Keratinocyte (primary cell): Measurements from ENCODE around the gene VPS8. TPM values are rescaled to one million over a fixed set of nuclear protein-coding genes. Genes with fewer than 3 reads are reported as not detected.

Source experiments
- DNase-seq: peaks from one replicate; pipeline ENCODE4 v3.0.0-alpha.2; 2011; ENCODE audit warnings: low read depth, missing footprints, low spot score
- FAIRE-seq: peaks from 2 replicates; lab custom pipeline; 2011; peaks lifted over from hg19 to GRCh38; lab: Jason Lieb, UNC
- H2AFZ ChIP-seq: 2 replicates; pipeline ENCODE4 v1.6.0; 2012; ENCODE audit warnings: low read length, control low read depth, inconsistent platforms; ENCODE audit not compliant: control insufficient read depth
- H3K27ac ChIP-seq: 2 replicates; pipeline ENCODE4 v1.5.1; 2011; ENCODE audit warnings: low read length; ENCODE audit not compliant: control insufficient read depth, insufficient read depth
- H3K27me3 ChIP-seq: 3 replicates; pipeline ENCODE4 v1.6.0; 2011; ENCODE audit warnings: low read length; ENCODE audit not compliant: control insufficient read depth, insufficient read depth; ENCODE audit errors: extremely low read depth
- H3K36me3 ChIP-seq, 2 experiments: 2 replicates in 1 of 2; 3 replicates in 1 of 2; pipeline ENCODE4 v1.5.1; 2011; ENCODE audit warnings: low read length in 2 of 2, mild to moderate bottlenecking in 1 of 2; ENCODE audit not compliant: control insufficient read depth in 2 of 2, insufficient read depth in 2 of 2; ENCODE audit errors: extremely low read depth in 1 of 2
- H3K4me1 ChIP-seq: 3 replicates; pipeline ENCODE4 v1.5.1; 2011; ENCODE audit warnings: low read length; ENCODE audit not compliant: control insufficient read depth, insufficient read depth; ENCODE audit errors: extremely low read depth
- H3K4me2 ChIP-seq: 3 replicates; pipeline ENCODE4 v1.6.0; 2011; ENCODE audit warnings: low read depth, low read length; ENCODE audit not compliant: control insufficient read depth, insufficient read depth; ENCODE audit errors: extremely low read depth
- H3K4me3 ChIP-seq, 3 experiments: fragments of 200-600 bp in 1 of 3; sonication (generic) in 1 of 3; 2 replicates in 2 of 3; 3 replicates in 1 of 3; pipeline ENCODE4 v1.5.1; 2011 to 2016; ENCODE audit warnings: low read length in 3 of 3, mild to moderate bottlenecking in 3 of 3, control low read depth in 2 of 3, inconsistent platforms in 1 of 3, low read depth in 1 of 3, mixed read lengths in 1 of 3, mixed run types in 1 of 3, moderate library complexity in 1 of 3; ENCODE audit not compliant: control insufficient read depth in 2 of 3, insufficient read depth in 2 of 3; ENCODE audit errors: extremely low read depth in 1 of 3
- H3K79me2 ChIP-seq: 2 replicates; pipeline ENCODE4 v1.6.0; 2012; ENCODE audit warnings: low read length; ENCODE audit not compliant: control insufficient read depth, insufficient read depth
- H3K9ac ChIP-seq: 3 replicates; pipeline ENCODE4 v1.6.0; 2011; ENCODE audit warnings: low read length; ENCODE audit not compliant: control insufficient read depth, insufficient read depth; ENCODE audit errors: extremely low read depth
- H3K9me1 ChIP-seq: 3 replicates; pipeline ENCODE4 v1.6.0; 2011; ENCODE audit warnings: low read length; ENCODE audit not compliant: control insufficient read depth, insufficient read depth; ENCODE audit errors: extremely low read depth
- H3K9me3 ChIP-seq: 2 replicates; pipeline ENCODE4 v1.5.1; 2012; ENCODE audit warnings: low read depth, low read length; ENCODE audit not compliant: control insufficient read depth
- H4K20me1 ChIP-seq: 3 replicates; pipeline ENCODE4 v1.6.0; 2011; ENCODE audit warnings: low read length; ENCODE audit not compliant: control insufficient read depth, insufficient read depth; ENCODE audit errors: extremely low read depth
- CTCF ChIP-seq, 3 experiments: IDR thresholded peaks in 1 of 3; conservative IDR thresholded peaks in 1 of 3; optimal IDR thresholded peaks in 1 of 3; 2 replicates in 2 of 3; 3 replicates in 1 of 3; pipeline versions ENCODE3 to v1.5.1; 2011; ENCODE audit warnings: low read length in 3 of 3, mild to moderate bottlenecking in 3 of 3, moderate library complexity in 2 of 3, control low read depth in 1 of 3, inconsistent platforms in 1 of 3; ENCODE audit not compliant: insufficient read depth in 2 of 3; ENCODE audit errors: extremely low read depth in 1 of 3
- EZH2 ChIP-seq: IDR thresholded peaks from one replicate; pipeline ENCODE4 v1.6.1; 2012; ENCODE audit warnings: inconsistent platforms, mild to moderate bottlenecking, low read length, moderate library complexity
- dilution Hi-C: fragments of 300-500 bp; cut with MboI; formaldehyde crosslinking; loops from one replicate; pipeline ENCODE4 v1.7.0; 2020; ENCODE audit warnings: low sequenced_read_pairs; ENCODE audit not compliant: extremely low pct_ligation_motif_present
- polyA minus RNA-seq, 3 experiments: library from RNA; depleted of rRNA, polyadenylated mRNA; stranded (reverse); fragments of >200 nt; gene quantifications; 1 replicate in 1 of 3; 2 replicates in 1 of 3; 3 replicates in 1 of 3; pipeline ENCODE4 v1.2.3, GENCODE V29; 2011
- polyA plus RNA-seq, 5 experiments: library from polyadenylated mRNA; depleted of rRNA in 3 of 5; stranded (reverse) in 3 of 5; stranded (forward) in 1 of 5; unstranded in 1 of 5; fragments of >200 nt; gene quantifications; 1 replicate in 1 of 5; 2 replicates in 3 of 5; 3 replicates in 1 of 5; pipeline versions ENCODE4 v1.2.1 to v1.2.3, GENCODE V29; 2011 to 2012; ENCODE audit warnings: missing spikeins in 2 of 5, low read depth in 1 of 5, low replicate concordance in 1 of 5

Gene VPS8
- polyA plus RNA-seq, result 14.9 to 28.4 TPM (median 27.3 TPM) in 3 replicates
- polyA plus RNA-seq (2011; ENCODE audit: low read depth), result 34.8 TPM
- 10.8 and 23.7 TPM in 2 replicates for polyA plus RNA-seq (2011; cell fraction: cytosol; rRNA removed)
- polyA plus RNA-seq (2011; cell fraction: nucleus; rRNA removed), result 48.3 and 62.8 TPM in 2 replicates
- 14.8 and 15.6 TPM in 2 replicates for polyA plus RNA-seq (2012; ENCODE audit: low replicate concordance)
- polyA minus RNA-seq, result 45.7 to 74.6 TPM (median 48.0 TPM) in 3 replicates
- 21.7 TPM for polyA minus RNA-seq (2011; cell fraction: cytosol; rRNA and poly(A)+ RNA removed)
- polyA minus RNA-seq (2011; cell fraction: nucleus; rRNA and poly(A)+ RNA removed), result 104 and 191 TPM in 2 replicates

- DNase-seq (peak; percentile 79), FAIRE-seq (peak; percentile 73)
- Histone ChIP-seq H3K27me3 (no peaks in the 10 kb centered on the region), H3K4me3 (peak within 1 kb of the TSS; percentile 88 to 98 (median 97)), H3K79me2 (peaks cover 26% of the 10 kb centered on the region), H3K9me3 (no peaks in the 10 kb centered on the region), H3K9ac (peak within 1 kb of the TSS; percentile 83), H3K36me3 (peaks cover 0 to under 1% of the 10 kb centered on the region in 2 experiments), H3K9me1 (no peaks in the 10 kb centered on the region), H3K4me2 (peak within 1 kb of the TSS; percentile 91), H3K27ac (peak within 1 kb of the TSS; percentile 77), H4K20me1 (no peaks in the 10 kb centered on the region), H2AFZ (peak within 1 kb of the TSS; percentile 98), H3K4me1 (no peaks in the 10 kb centered on the region)
- dilution Hi-C loops, result no loop called here
- TF ChIP-seq CTCF (optimal IDR thresholded peaks at IDR 0.05 in 1 of 3, IDR thresholded peaks at IDR 0.05 in 1 of 3, conservative IDR thresholded peaks at IDR 0.05 in 1 of 3; ENCODE audit: extremely low read depth in 1 of 3, insufficient read depth in 2 of 3, low read length in 3 of 3), result peak in 2 of 3 experiments; percentile 47 to 63
- TF ChIP-seq EZH2, result no peak
These were observed at the start of gene VPS8 for GRCh38 chr3:184811999-184812661. TSS of gene VPS8 (plus strand) at chr3:184812166. CDS start at chr3:184824633, 12,467 bp downstream.

GRCh38 chr3:184764191-184764590 is 47.8 kb upstream of the VPS8 start:
- no peak overlapping the region for H3K9ac ChIP-seq
- no peak overlapping the region for H3K4me2 ChIP-seq
- TF ChIP-seq EZH2 (no peak), CTCF (optimal IDR thresholded peaks at IDR 0.05 in 1 of 3, IDR thresholded peaks at IDR 0.05 in 1 of 3, conservative IDR thresholded peaks at IDR 0.05 in 1 of 3; ENCODE audit: extremely low read depth in 1 of 3, insufficient read depth in 2 of 3, low read length in 3 of 3) (no peak)
- H2AFZ ChIP-seq, result no peak overlapping the region
- DNase-seq (no peak), FAIRE-seq (no peak)
- H3K9me3 ChIP-seq, result no peaks in the 10 kb centered on the region
- H3K9me1 ChIP-seq, result no peaks in the 10 kb centered on the region
- no peaks in the 10 kb centered on the region for H4K20me1 ChIP-seq
- H3K27ac ChIP-seq, result peak overlapping the region; percentile 18
- H3K4me3 ChIP-seq, result no peak overlapping the region
- H3K4me1 ChIP-seq, result peaks cover 36% of the 10 kb centered on the region
- H3K36me3 ChIP-seq, result no peaks in the 10 kb centered on the region
- no peaks in the 10 kb centered on the region for H3K79me2 ChIP-seq
- dilution Hi-C loops, result no loop called here
- H3K27me3 ChIP-seq, result no peaks in the 10 kb centered on the region
